NB4 (cell line): Measurements from ENCODE around the gene IRS2.

ENCODE experiments used
- CTCF ChIP-seq: IDR thresholded peaks from one replicate; pipeline ENCODE4 v1.5.1; 2012; ENCODE audit warnings: low read depth, low read length
- MAX ChIP-seq: IDR thresholded peaks from 2 replicates; pipeline ENCODE4 v1.6.1; 2011; ENCODE audit warnings: low read depth, low read length
- MYC ChIP-seq: IDR thresholded peaks from 2 replicates; pipeline ENCODE4 v1.6.1; 2011; ENCODE audit warnings: low read depth, low read length

GRCh38 chr13:109813663-109814062 is 27.3 kb upstream of the IRS2 start:
- TF ChIP-seq CTCF: no peak
- no peak for TF ChIP-seq MAX
- TF ChIP-seq MYC: no peak
